Measurements from ENCODE around the gene LFNG.

DNA sequence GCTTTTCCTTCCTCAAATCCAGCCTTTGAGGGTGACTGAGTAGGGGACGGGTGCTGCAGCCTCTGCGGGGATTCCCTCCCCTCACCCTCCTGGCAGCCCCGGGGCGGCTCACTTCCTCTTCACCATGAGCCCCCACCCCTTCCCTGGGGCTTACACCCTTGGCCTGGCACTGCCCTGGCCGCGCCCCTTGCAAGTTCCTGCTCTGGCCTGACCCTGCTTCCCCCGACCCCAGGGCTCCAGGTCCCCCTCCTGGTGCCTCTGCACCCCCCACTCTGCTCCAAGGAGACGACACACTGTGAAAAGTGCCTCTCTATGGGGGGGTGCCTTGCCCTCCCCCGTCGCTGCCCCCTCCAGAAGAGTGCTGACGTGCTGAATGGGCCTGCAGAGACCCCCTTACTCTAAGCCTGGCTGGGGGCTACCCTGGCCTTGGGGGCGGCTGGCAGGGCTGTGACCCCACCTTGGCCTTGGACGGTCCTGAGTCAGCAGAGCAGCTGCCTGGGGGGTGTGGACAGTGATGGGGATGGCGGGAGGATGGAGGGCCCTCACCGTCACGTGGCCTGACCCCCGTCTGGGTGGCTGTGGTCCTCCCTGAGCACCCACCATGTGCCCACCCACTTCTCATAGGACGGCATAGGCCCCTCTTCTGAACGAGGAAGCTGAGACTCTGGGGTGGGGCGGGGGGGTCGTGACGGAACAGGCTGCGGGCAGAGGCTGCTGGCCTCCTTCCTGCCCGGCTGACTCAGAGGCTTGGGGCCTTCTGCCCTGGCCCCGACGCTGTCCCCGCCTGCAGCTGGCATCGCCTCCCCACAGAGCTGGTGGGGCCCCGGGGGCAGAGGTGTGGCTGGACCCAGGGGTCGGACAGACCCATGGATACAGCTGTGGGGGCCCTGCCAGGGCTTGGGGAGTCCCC, 9.8 kb downstream of the LFNG start:
- TF ChIP-seq, protein P1, sequence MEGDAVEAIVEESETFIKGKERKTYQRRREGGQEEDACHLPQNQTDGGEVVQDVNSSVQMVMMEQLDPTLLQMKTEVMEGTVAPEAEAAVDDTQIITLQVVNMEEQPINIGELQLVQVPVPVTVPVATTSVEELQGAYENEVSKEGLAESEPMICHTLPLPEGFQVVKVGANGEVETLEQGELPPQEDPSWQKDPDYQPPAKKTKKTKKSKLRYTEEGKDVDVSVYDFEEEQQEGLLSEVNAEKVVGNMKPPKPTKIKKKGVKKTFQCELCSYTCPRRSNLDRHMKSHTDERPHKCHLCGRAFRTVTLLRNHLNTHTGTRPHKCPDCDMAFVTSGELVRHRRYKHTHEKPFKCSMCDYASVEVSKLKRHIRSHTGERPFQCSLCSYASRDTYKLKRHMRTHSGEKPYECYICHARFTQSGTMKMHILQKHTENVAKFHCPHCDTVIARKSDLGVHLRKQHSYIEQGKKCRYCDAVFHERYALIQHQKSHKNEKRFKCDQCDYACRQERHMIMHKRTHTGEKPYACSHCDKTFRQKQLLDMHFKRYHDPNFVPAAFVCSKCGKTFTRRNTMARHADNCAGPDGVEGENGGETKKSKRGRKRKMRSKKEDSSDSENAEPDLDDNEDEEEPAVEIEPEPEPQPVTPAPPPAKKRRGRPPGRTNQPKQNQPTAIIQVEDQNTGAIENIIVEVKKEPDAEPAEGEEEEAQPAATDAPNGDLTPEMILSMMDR (IDR thresholded peaks at IDR 0.05 in 8 of 11, conservative IDR thresholded peaks at IDR 0.05 in 3 of 11) = peak in 1 of 11 experiments; percentile 6
- TF ChIP-seq POLR2A (IDR thresholded peaks at IDR 0.05) (no peak), POLR2AphosphoS5 (IDR thresholded peaks at IDR 0.05) (peak; percentile 74 to 83 (median 77))

All from spleen (tissue), 7 donors.